H1 (cell line): ENCODE data around the gene R3HDM4. TPM values are rescaled to one million over a fixed set of nuclear protein-coding genes. Genes with fewer than 3 reads are reported as not detected.

Source experiments
- CTCF ChIA-PET: fragments of 300-600 bp; sonication (Branson Sonifier 250); formaldehyde crosslinking; loops from one replicate; lab custom pipeline; 2021; ENCODE audit not compliant: partially characterized antibody; lab: Charles Lee
- POLR2A ChIA-PET: fragments of 300-600 bp; sonication (Branson Sonifier 250); formaldehyde crosslinking; loops from one replicate; lab custom pipeline; 2021; ENCODE audit warnings: inconsistent platforms; ENCODE audit not compliant: partially characterized antibody; lab: Charles Lee
- DNase-seq, 2 experiments: peaks; one replicate each; pipeline versions ENCODE4 v3.0.0 to v3.0.0-alpha.2; 2010 to 2022; ENCODE audit warnings: low spot score in 2 of 2, low read depth in 1 of 2, mixed read lengths in 1 of 2
- FAIRE-seq: peaks from 2 replicates; lab custom pipeline; 2011; peaks lifted over from hg19 to GRCh38; lab: Jason Lieb, UNC
- H2AFZ ChIP-seq: 2 replicates; pipeline ENCODE4 v1.8.1; 2012; ENCODE audit warnings: low read length, inconsistent platforms
- H2AK5ac ChIP-seq: 2 replicates; pipeline ENCODE4 v1.6.1; 2013; ENCODE audit warnings: low read depth, low read length
- H2BK120ac ChIP-seq: replicated peaks from 2 replicates; pipeline ENCODE3; 2013; ENCODE audit warnings: low read depth, low read length, inconsistent platforms
- H2BK12ac ChIP-seq: 2 replicates; pipeline ENCODE4 v1.6.1; 2013; ENCODE audit warnings: low read depth, low read length
- H2BK15ac ChIP-seq: 2 replicates; pipeline ENCODE4 v1.6.1; 2013; ENCODE audit warnings: low read length
- H2BK20ac ChIP-seq: 2 replicates; pipeline ENCODE4 v1.6.1; 2013; ENCODE audit warnings: low read length
- H2BK5ac ChIP-seq: 2 replicates; pipeline ENCODE4 v1.6.1; 2013; ENCODE audit warnings: low read depth, low read length
- H3K14ac ChIP-seq: 2 replicates; pipeline ENCODE4 v1.6.1; 2013; ENCODE audit warnings: inconsistent platforms; ENCODE audit not compliant: insufficient read length
- H3K18ac ChIP-seq: 2 replicates; pipeline ENCODE4 v1.6.1; 2013; ENCODE audit warnings: low read length; ENCODE audit errors: extremely low read depth
- H3K23ac ChIP-seq: 2 replicates; pipeline ENCODE4 v1.6.1; 2013; ENCODE audit warnings: inconsistent platforms; ENCODE audit not compliant: insufficient read length
- H3K23me2 ChIP-seq: 2 replicates; pipeline ENCODE4 v1.6.1; 2013; ENCODE audit warnings: low read depth, low read length
- H3K27ac ChIP-seq: 2 replicates; pipeline ENCODE4 v1.6.1; 2011; ENCODE audit warnings: low read depth, low read length, inconsistent platforms
- H3K27me3 ChIP-seq, 4 experiments: replicated peaks in 1 of 4; 1 replicate in 1 of 4; 2 replicates in 3 of 4; pipeline versions ENCODE4 v1.6.1 to v1.8.1; 2011 to 2013; ENCODE audit warnings: low read length in 3 of 4, mild to moderate bottlenecking in 3 of 4, inconsistent platforms in 2 of 4, mixed read lengths in 2 of 4, moderate library complexity in 1 of 4; ENCODE audit not compliant: control insufficient read depth in 3 of 4, insufficient read depth in 3 of 4; ENCODE audit errors: extremely low read depth in 1 of 4
- H3K36me3 ChIP-seq, 4 experiments: 2 replicates each; pipeline versions ENCODE4 v1.6.1 to v1.8.1; 2011 to 2013; ENCODE audit warnings: mild to moderate bottlenecking in 4 of 4, low read length in 3 of 4, moderate library complexity in 2 of 4, control low read depth in 1 of 4, inconsistent platforms in 1 of 4; ENCODE audit not compliant: insufficient read depth in 4 of 4, control insufficient read depth in 2 of 4
- H3K4ac ChIP-seq: replicated peaks from 2 replicates; pipeline ENCODE3; 2013; ENCODE audit warnings: low read length, low read depth, mixed read lengths, inconsistent platforms; ENCODE audit not compliant: insufficient read length
- H3K4me1 ChIP-seq, 4 experiments: replicated peaks in 1 of 4; 1 replicate in 1 of 4; 2 replicates in 3 of 4; pipeline versions ENCODE4 v1.6.1 to v1.8.1; 2011 to 2013; ENCODE audit warnings: low read length in 3 of 4, inconsistent platforms in 2 of 4, mixed read lengths in 1 of 4; ENCODE audit not compliant: insufficient read depth in 4 of 4, control insufficient read depth in 3 of 4
- H3K4me2 ChIP-seq, 2 experiments: 2 replicates each; pipeline versions ENCODE4 v1.6.1 to v1.8.1; 2011 to 2013; ENCODE audit warnings: low read depth in 2 of 2, low read length in 2 of 2, control low read depth in 1 of 2, inconsistent platforms in 1 of 2, mild to moderate bottlenecking in 1 of 2; ENCODE audit not compliant: insufficient read depth in 1 of 2
- H3K4me3 ChIP-seq, 4 experiments: fragments of 200-600, 300-600 bp in 1 of 4; sonication (generic), shearing (Covaris generic), sonication (Bioruptor Twin) in 1 of 4; 2 replicates each; pipeline versions ENCODE4 v1.5.1 to v1.8.1; 2011 to 2016; ENCODE audit warnings: low read length in 4 of 4, low read depth in 3 of 4, control low read depth in 2 of 4, inconsistent platforms in 2 of 4, mild to moderate bottlenecking in 2 of 4, mixed read lengths in 1 of 4, moderate library complexity in 1 of 4; ENCODE audit not compliant: insufficient read depth in 2 of 4; ENCODE audit errors: extremely low read depth in 1 of 4
- H3K56ac ChIP-seq: replicated peaks from 2 replicates; pipeline ENCODE3; 2013; ENCODE audit warnings: low read depth, mild to moderate bottlenecking, mixed read lengths, low read length, inconsistent platforms; ENCODE audit not compliant: insufficient read length
- H3K79me1 ChIP-seq: 2 replicates; pipeline ENCODE4 v1.6.1; 2013; ENCODE audit warnings: low read depth, low read length, control low read depth
- H3K79me2 ChIP-seq, 2 experiments: 2 replicates each; pipeline versions ENCODE4 v1.6.1 to v1.8.1; 2012 to 2013; ENCODE audit warnings: low read length in 2 of 2, mild to moderate bottlenecking in 2 of 2, inconsistent platforms in 1 of 2; ENCODE audit not compliant: insufficient read depth in 2 of 2, control insufficient read depth in 1 of 2
- H3K9ac ChIP-seq, 4 experiments: replicated peaks in 1 of 4; 1 replicate in 1 of 4; 2 replicates in 3 of 4; pipeline versions ENCODE4 v1.6.1 to v1.8.1; 2011 to 2013; ENCODE audit warnings: low read depth in 3 of 4, low read length in 3 of 4, control low read depth in 2 of 4, mild to moderate bottlenecking in 2 of 4, moderate library complexity in 2 of 4, inconsistent platforms in 1 of 4; ENCODE audit errors: extremely low read depth in 1 of 4
- H3K9me3 ChIP-seq, 2 experiments: 2 replicates each; pipeline versions ENCODE4 v1.6.1 to v1.8.1; 2012 to 2013; ENCODE audit warnings: mild to moderate bottlenecking in 2 of 2, moderate library complexity in 2 of 2, control low read depth in 1 of 2, inconsistent platforms in 1 of 2, low read depth in 1 of 2, low read length in 1 of 2, mixed read lengths in 1 of 2; ENCODE audit not compliant: insufficient read depth in 2 of 2
- H4K20me1 ChIP-seq, 2 experiments: replicated peaks in 1 of 2; 2 replicates each; pipeline versions ENCODE3 to v1.8.1; 2011 to 2013; ENCODE audit warnings: inconsistent platforms in 2 of 2, low read length in 2 of 2, mild to moderate bottlenecking in 1 of 2; ENCODE audit not compliant: insufficient read depth in 2 of 2, control insufficient read depth in 1 of 2
- H4K5ac ChIP-seq: 2 replicates; pipeline ENCODE4 v1.6.1; 2013; ENCODE audit warnings: low read length, low read depth, mixed read lengths, inconsistent platforms; ENCODE audit not compliant: insufficient read length
- H4K8ac ChIP-seq: 2 replicates; pipeline ENCODE4 v1.8.0; 2013; ENCODE audit warnings: mild to moderate bottlenecking, moderate library complexity, low read length, inconsistent platforms; ENCODE audit not compliant: insufficient read depth; ENCODE audit errors: extremely low read depth
- H4K91ac ChIP-seq: replicated peaks from 2 replicates; pipeline ENCODE3; 2013; ENCODE audit warnings: low read length, mixed read lengths, inconsistent platforms; ENCODE audit not compliant: insufficient read length
- BACH1 ChIP-seq: IDR thresholded peaks from 2 replicates; pipeline ENCODE4 v1.6.1; 2012; ENCODE audit warnings: low read length, improper control_type of control experiment
- CEBPB ChIP-seq: IDR thresholded peaks from 2 replicates; pipeline ENCODE4 v1.6.1; 2012; ENCODE audit warnings: low read depth, low read length
- CTBP2 ChIP-seq: IDR thresholded peaks from 2 replicates; pipeline ENCODE4 v1.7.0; 2011; ENCODE audit warnings: borderline replicate concordance, mild to moderate bottlenecking, moderate library complexity, mixed read lengths, low read length; ENCODE audit not compliant: insufficient read depth, insufficient read length
- JUN ChIP-seq: IDR thresholded peaks from 2 replicates; pipeline ENCODE4 v1.6.1; 2011; ENCODE audit warnings: low read depth, mild to moderate bottlenecking, improper control_type of control experiment, low read length
- POLR2AphosphoS5 ChIP-seq: IDR thresholded peaks from 2 replicates; pipeline ENCODE4 v1.6.1; 2011; ENCODE audit warnings: low read depth, low read length
- SP4 ChIP-seq: IDR thresholded peaks from 2 replicates; pipeline ENCODE4 v1.6.1; 2012; ENCODE audit warnings: low read length, inconsistent platforms
- SRF ChIP-seq: IDR thresholded peaks from 2 replicates; pipeline ENCODE4 v1.6.1; 2011; ENCODE audit warnings: mild to moderate bottlenecking, low read depth, low read length, moderate library complexity
- TBP ChIP-seq: IDR thresholded peaks from 2 replicates; pipeline ENCODE4 v1.6.1; 2011; ENCODE audit warnings: low read depth, low read length, improper control_type of control experiment
- ZNF274 ChIP-seq: IDR thresholded peaks from 2 replicates; pipeline ENCODE4 v1.7.0; 2012; ENCODE audit warnings: low read length, borderline replicate concordance; ENCODE audit errors: extremely low read depth
- WGBS, 2 experiments: shearing (Covaris generic) in 1 of 2; methylation state at CpG; one replicate each; pipeline versions ENCODE4 v1.1.6 to v1.1.7; 2013 to 2015; ENCODE audit warnings: low lambda C conversion rate in 2 of 2, mixed read lengths in 2 of 2, inconsistent platforms in 1 of 2, low coverage in 1 of 2, missing lambda C conversion rate in 1 of 2; ENCODE audit not compliant: insufficient replicate concordance in 2 of 2, insufficient coverage in 1 of 2, insufficient read length in 1 of 2; ENCODE audit errors: extremely low coverage in 1 of 2, missing lambda C conversion rate in 1 of 2; 5-methylcytosine and 5-hydroxymethylcytosine counted together
- polyA plus RNA-seq, 7 experiments: library from polyadenylated mRNA; depleted of rRNA in 3 of 7; stranded (reverse) in 5 of 7; unstranded in 2 of 7; fragments of >200 nt in 5 of 7; fragments of 200-250 nt in 2 of 7; gene quantifications; 1 replicate in 5 of 7; 2 replicates in 1 of 7; 4 replicates in 1 of 7; pipeline versions ENCODE4 v1.2.1 to v1.2.3, GENCODE V29; 2011 to 2013; ENCODE audit warnings: missing spikeins in 2 of 7, mixed read lengths in 2 of 7
- total RNA-seq: library from RNA; stranded (reverse); fragmentation: NEBNext Ultra II Directional; extraction: Animal tissue kit (Norgen Biotek cat#: 25700); gene quantifications from 2 replicates; pipeline ENCODE4 v1.2.1, GENCODE V29; 2021
- TF ChIP-seq, protein P1 (sequence below): IDR thresholded peaks from 2 replicates; pipeline ENCODE4 v1.6.1; 2012; ENCODE audit warnings: inconsistent platforms
- TF ChIP-seq, protein P2 (sequence below), 3 experiments: IDR thresholded peaks; 1 replicate in 2 of 3; 2 replicates in 1 of 3; pipeline versions ENCODE4 v1.5.1 to v1.6.1; 2011; ENCODE audit warnings: low read length in 3 of 3, mild to moderate bottlenecking in 3 of 3, inconsistent platforms in 2 of 3, low read depth in 1 of 3, moderate library complexity in 1 of 3; ENCODE audit not compliant: insufficient read depth in 1 of 3; ENCODE audit errors: control extremely low read depth in 1 of 3

R3HDM4 gene
- total and polyA plus RNA-seq, 2 of the 8 experiments (the other 6 are each of a cell fraction or from before 2014, with no cell fraction given): 76.8 to 102 TPM

DNA sequence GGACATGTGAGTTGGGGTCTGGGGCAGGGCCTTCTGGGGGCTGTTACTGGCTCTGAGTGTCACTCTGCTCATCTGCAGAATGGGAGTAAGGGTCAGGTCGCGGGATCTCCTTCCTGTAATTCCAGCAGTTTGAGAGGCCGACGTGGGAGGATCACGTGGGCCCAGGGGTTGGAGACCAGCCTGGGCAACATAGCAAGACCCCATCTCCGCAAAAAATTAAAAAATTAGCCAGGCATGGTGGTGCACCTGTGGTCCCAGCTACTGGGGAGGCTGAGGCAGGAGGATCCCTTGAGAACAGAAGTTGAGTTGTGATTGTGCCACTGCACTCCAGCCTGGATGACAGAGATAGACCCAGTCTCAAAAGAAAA lies 16.9 kb upstream of the R3HDM4 start:
- Histone ChIP-seq H3K9ac (no peak overlapping the region), H3K4me1 (peaks cover 2 to 22% (median 10%) of the 10 kb centered on the region in 4 experiments), H2BK5ac (no peak overlapping the region), H3K79me1 (peaks cover 6% of the 10 kb centered on the region; the same call in 1 of the 2 replicates), H2BK120ac (no peak overlapping the region), H3K27ac (no peak overlapping the region), H3K23ac (no peak overlapping the region), H3K23me2 (peaks cover 3% of the 10 kb centered on the region), H3K36me3 (peaks cover 0 to 16% (median 8%) of the 10 kb centered on the region in 4 experiments; a peak in 3 of 8 replicates), H2BK12ac (no peak overlapping the region), H3K4ac (no peak overlapping the region), H3K56ac (no peak overlapping the region), H4K5ac (no peak overlapping the region), H3K4me3 (no peak overlapping the region), H3K18ac (no peak overlapping the region), H3K27me3 (no peaks in the 10 kb centered on the region), H4K8ac (no peak overlapping the region; the same call in 1 of the 2 replicates), H4K20me1 (peaks cover 0 to 8% of the 10 kb centered on the region in 2 experiments), H3K14ac (no peak overlapping the region), H2BK20ac (no peak overlapping the region), H3K9me3 (no peaks in the 10 kb centered on the region), H2AK5ac (no peak overlapping the region), H2BK15ac (no peak overlapping the region), H3K79me2 (peaks cover 0 to 44% of the 10 kb centered on the region in 2 experiments; a peak in 3 of 4 replicates), H4K91ac (no peak overlapping the region), H3K4me2 (no peak overlapping the region), H2AFZ (no peak overlapping the region)
- FAIRE-seq: no peak
- DNase-seq: no peak
- ChIA-PET CTCF (interaction anchor here (1.1 kb wide), 1 partner anchor 41 kb away, joined by 4 read pairs; no protein-coding TSS in a partner anchor), POLR2A (no interaction called here)
- 92% methylated on average over 6 of the region's 6 CpGs; no CpG with 5 or more reads in 1 of the 2 experiments for WGBS, 2 experiments
- TF ChIP-seq, protein P1, sequence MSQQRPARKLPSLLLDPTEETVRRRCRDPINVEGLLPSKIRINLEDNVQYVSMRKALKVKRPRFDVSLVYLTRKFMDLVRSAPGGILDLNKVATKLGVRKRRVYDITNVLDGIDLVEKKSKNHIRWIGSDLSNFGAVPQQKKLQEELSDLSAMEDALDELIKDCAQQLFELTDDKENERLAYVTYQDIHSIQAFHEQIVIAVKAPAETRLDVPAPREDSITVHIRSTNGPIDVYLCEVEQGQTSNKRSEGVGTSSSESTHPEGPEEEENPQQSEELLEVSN: no peak
- no peak for TF ChIP-seq CEBPB
- no peak for TF ChIP-seq ZNF274
- no peak for TF ChIP-seq SP4
- no peak for TF ChIP-seq JUN
- TF ChIP-seq TBP: no peak
- no peak for TF ChIP-seq POLR2AphosphoS5
- no peak for TF ChIP-seq SRF
- no peak for TF ChIP-seq CTBP2
- TF ChIP-seq BACH1: no peak
- TF ChIP-seq, protein P2, sequence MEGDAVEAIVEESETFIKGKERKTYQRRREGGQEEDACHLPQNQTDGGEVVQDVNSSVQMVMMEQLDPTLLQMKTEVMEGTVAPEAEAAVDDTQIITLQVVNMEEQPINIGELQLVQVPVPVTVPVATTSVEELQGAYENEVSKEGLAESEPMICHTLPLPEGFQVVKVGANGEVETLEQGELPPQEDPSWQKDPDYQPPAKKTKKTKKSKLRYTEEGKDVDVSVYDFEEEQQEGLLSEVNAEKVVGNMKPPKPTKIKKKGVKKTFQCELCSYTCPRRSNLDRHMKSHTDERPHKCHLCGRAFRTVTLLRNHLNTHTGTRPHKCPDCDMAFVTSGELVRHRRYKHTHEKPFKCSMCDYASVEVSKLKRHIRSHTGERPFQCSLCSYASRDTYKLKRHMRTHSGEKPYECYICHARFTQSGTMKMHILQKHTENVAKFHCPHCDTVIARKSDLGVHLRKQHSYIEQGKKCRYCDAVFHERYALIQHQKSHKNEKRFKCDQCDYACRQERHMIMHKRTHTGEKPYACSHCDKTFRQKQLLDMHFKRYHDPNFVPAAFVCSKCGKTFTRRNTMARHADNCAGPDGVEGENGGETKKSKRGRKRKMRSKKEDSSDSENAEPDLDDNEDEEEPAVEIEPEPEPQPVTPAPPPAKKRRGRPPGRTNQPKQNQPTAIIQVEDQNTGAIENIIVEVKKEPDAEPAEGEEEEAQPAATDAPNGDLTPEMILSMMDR (IDR thresholded peaks at IDR 0.05; ENCODE audit: control extremely low read depth in 1 of 3, insufficient read depth in 1 of 3, low read depth in 1 of 3, low read length in 3 of 3): no peak
